GM18508 (cell line): ENCODE measurements around the gene TMC3.

Experiments
- ATAC-seq: cut with Tn5 transposase; IDR thresholded peaks from one replicate; pipeline ENCODE4 v1.9.1; 2021; ENCODE audit warnings: moderate number of reproducible peaks; ENCODE audit not compliant: insufficient read depth, unreplicated experiment

TMC3 gene

GRCh38 chr15:81302701-81303109 is 71.3 kb downstream of the TMC3 start:
- no peak for ATAC-seq

DNA sequence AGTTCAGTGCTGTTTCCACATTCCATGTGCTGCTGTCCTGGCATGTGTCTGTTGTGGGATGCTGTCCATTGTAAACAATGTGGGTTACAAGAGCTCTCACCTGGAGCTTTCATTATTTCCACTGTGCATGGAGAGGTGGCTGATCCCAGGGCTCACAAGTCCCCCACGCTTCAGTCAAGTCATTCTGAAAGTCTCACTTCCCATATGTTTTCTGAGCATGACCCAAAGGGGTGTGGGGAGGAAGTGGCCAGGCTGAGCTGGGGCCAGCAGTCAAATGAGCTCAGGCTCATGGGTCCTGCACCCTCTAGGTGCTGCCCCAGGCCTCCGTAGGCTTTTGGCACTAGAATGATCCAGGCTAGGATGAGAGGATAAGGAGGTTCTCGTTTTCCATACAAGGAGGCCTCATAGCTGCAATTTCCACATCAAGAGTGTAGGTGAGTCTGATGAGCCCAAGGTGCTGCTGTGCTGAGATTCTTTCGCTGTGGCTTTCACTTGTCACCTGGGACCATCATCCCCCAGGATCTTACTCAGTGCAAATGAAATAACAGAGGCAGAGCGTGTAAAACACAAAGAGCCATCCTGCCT is 72.1 kb downstream of the TMC3 start:
- ATAC-seq: peak; percentile 69

- ATAC-seq: no peak
These were observed 72.6 kb downstream of the TMC3 start for GRCh38 chr15:81301385-81301784.

DNA sequence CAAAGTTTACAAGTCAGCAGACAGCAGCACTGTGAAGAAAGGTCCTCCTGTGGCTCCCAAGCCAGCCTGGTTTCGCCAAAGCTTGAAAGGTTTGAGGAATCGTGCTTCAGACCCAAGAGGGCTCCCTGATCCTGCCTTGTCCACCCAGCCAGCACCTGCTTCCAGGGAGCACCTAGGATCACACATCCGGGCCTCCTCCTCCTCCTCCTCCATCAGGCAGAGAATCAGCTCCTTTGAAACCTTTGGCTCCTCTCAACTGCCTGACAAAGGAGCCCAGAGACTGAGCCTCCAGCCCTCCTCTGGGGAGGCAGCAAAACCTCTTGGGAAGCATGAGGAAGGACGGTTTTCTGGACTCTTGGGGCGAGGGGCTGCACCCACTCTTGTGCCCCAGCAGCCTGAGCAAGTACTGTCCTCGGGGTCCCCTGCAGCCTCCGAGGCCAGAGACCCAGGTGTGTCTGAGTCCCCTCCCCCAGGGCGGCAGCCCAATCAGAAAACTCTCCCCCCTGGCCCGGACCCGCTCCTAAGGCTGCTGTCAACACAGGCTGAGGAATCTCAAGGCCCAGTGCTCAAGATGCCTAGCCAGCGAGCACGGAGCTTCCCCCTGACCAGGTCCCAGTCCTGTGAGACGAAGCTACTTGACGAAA is 74.3 kb downstream of the TMC3 start:
- ATAC-seq: no peak

- no peak for ATAC-seq
These were observed 74.9 kb downstream of the TMC3 start for GRCh38 chr15:81299156-81299555.

DNA sequence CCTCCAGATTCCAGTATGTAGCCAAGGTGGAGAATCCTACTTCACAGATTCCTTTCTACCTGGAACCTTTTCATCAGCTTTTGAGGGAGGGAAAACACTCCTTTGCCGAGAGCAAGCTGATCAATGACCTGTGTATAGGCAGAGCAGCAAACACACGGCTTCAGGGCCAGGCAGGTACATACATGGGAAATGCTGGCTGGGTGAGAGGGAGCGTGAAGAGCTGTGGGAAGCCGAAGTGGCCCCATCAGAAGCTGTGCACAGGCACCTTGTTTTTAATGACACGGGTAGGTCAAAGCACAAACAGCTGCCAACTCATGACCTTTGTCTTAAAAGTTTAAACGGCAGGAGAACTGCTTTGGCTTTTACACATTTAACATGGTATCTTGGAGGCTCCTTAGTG is 75.4 kb downstream of the TMC3 start:
- ATAC-seq: no peak

GRCh38 chr15:81297603-81298575 is 76.1 kb downstream of the TMC3 start:
- no peak for ATAC-seq

- no peak for ATAC-seq
These were observed 76.9 kb downstream of the TMC3 start for GRCh38 chr15:81297147-81297572.

- ATAC-seq: peak; percentile 31
These were observed 77.3 kb downstream of the TMC3 start for GRCh38 chr15:81296673-81297072.

- no peak for ATAC-seq
These were observed 77.8 kb downstream of the TMC3 start for GRCh38 chr15:81296186-81296585.

DNA sequence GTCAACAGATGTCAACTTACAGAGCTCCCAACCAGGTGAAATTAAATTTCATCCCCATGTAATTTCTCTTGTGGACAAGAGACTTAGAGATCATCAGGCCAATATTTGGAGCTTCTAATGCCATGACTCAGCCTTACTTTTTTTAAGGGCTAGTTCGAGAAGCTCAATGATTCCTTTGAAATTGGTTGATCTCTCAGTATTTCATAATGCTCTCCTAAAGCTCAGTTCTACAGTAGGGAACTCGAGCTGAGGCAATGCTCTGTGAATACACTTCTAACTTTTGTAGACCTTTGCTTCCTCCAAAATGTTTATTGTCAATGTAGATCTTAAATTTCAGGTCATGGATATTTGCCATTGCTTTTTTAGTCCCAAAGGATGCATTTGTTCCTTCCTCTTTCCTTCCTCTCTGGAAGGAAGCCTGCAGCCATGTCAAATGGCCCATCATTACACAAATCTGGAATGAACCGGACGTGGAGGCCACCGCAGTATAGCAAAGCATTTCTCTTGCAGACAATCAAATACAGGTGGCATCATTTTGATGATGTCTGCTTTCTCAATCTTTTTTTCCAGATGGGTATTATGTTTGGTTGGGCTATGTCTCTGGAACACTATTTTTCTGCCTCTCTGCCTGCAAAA is 78.4 kb downstream of the TMC3 start:
- no peak for ATAC-seq

DNA sequence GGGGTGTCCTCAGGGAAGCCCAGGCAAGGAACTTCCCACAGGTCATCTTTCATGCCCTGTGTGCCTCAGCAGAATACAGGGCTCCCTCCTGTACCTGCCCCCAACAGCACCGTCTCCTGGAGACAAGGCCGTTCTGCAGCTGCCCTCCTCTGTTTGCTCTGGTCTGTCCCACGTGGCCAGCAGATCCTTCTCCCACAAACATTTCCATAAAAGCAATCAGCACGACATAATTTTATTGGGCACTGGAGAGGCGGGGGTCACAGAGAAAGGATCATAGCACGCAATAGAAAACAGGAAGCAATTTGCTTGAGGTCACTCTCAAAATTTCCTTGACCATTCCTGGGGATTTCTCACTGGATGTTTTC is 79.5 kb downstream of the TMC3 start:
- no peak for ATAC-seq

DNA sequence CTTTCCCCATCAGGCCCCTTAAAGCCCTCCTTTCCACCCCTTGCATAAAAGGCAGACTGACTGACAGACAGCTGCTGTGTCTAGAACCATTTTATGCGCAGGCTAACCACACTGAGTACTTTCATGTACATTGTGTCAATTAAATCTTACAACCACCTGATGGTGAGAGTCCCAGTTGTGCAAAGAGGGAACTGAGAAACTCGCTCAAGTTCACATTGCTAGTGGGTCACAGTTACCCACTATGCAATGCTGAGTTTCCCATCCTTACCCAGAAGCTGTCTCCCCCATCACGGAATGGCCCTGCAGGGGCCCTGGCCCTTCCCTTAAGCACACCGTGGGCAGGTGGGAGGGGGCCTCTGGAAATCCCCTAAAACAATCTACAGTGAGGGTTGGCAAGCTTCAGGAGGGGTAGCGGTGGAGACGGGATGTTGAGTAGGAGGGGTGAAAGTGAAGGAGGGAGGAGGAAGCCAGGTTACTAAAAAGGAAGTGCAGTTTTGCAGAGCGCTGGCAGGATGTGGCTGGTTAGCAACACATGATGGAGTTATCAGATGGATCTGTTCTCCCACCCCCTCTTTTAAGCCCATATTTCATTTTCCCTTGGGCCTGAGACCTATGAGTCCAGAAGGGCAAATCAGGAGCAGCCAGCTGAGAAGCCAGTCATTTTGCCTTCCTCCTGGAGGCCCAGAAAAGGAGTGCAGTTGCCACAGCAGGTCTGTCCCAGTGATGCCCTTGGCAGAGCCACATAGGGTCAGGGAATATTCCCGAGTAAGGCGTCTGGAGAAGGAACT is 80.1 kb downstream of the TMC3 start:
- ATAC-seq: peak; percentile 56

DNA sequence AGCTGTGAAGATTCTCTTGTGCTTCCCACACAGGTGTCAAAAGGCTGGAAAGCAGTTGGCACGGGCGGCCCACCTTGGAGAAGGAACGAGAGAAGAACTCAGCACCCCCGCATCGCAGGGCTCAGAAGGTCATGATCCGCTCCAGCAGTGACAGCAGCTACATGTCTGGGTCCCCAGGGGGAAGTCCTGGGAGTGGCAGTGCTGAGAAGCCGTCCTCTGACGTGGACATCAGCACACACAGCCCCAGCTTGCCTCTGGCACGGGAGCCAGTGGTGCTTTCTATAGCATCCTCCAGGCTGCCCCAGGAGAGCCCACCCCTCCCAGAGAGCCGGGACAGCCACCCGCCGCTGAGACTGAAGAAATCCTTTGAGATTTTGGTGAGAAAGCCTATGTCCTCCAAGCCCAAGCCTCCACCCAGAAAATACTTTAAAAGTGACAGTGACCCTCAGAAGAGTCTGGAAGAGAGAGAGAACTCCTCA is 81.5 kb downstream of the TMC3 start:
- ATAC-seq: peak; percentile 22

DNA sequence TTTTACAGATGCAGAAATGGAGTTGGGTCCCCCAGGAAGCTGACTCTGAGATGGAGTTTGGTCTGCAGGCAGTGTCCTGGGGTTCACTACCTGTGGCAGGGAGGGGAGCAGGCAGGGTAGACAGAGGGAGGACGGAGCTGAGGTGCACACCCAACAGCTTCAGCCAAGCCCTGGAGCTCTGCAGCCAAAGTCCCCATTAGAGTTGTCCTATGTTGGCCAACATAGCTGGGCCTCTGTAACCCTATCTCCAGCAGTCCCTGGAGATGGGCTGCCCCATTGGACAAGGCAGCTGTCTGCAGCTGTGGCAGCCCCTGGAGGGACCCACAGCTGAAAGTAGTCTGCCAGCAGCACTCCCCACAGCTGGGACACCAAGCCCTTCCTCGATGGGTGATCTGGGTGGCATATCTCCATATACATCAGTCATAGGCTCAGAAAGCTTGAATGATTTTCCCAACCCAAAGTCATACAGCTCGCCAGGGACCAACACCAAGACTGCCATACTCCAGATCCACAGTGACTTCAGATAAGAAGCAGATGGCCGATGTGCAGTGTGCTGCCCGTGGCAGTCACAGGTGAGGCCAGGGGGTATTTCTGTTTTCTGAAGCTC is 82.0 kb downstream of the TMC3 start:
- no peak for ATAC-seq

DNA sequence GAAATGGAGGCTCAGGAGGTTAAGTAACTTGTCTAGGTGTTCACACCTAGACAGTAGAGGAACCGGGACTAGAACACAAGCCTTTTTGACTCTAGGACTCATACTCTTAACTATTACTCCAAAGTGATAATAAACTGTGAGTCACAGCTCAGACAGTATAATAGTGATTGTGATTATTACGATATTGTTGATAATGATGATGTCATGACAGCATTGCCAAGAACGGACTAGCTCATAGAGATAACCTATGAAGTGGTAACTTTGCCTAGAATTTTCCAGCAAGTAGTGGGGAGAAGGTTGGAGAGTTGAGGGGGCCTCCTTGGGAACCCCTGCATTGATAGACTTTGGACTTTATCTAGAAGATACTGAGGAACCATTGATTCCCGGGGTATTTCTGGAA is 84.1 kb downstream of the TMC3 start:
- no peak for ATAC-seq

- no peak for ATAC-seq
These were observed 85.4 kb downstream of the TMC3 start for GRCh38 chr15:81288616-81289015.

GRCh38 chr15:81288040-81288439 is 86.0 kb downstream of the TMC3 start:
- ATAC-seq: no peak

DNA sequence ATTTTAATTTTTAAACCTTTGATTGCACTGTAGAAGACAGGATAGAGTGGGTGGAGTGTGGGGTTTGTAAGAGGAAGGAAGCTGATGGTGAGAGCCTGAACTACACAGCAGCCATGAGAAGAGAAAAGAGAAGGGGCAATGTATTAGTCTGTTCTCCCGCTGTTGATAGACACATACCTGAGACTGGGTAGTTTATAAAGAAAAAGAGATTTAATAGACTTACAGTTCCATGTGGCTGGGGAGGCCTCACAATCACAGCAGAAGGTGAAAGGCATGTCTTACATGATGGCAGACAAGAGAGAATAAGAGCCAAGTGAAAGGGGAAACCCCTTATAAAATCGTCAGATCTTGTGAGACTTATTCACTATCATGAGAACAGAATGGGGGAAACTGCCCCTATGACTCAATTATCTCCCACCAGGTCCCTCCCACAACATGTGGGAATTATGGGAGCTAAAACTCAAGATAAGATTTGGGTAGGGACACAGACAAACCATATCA is 87.3 kb downstream of the TMC3 start:
- no peak for ATAC-seq
